Heart left ventricle (tissue), 16 donors: ENCODE measurements around the gene ALCAM. TPM values are rescaled to one million over a fixed set of nuclear protein-coding genes. Genes with fewer than 3 reads are reported as not detected.

Experiments
- ATAC-seq, 4 donors: fragments of 200-7000 bp; cut with Tn5 transposase; one replicate each; pipeline ENCODE4 v1.9.1; 2020 to 2022; ENCODE audit warnings: moderate library complexity in 4 of 4, mild to moderate bottlenecking in 3 of 4, moderate number of reproducible peaks in 1 of 4
- DNase-seq, 5 donors: peaks; one replicate each; pipeline ENCODE4 v3.0.0-alpha.2; 2020
- H3K27ac ChIP-seq, 12 donors: fragments of 200-600 bp; sonication (generic) in 4 of 12; one replicate each; pipeline versions ENCODE4 v1.5.0 to v1.8.0; 2016 to 2022; ENCODE audit warnings: mild to moderate bottlenecking in 2 of 12
- H3K27me3 ChIP-seq, 9 donors: fragments of 200-600 bp; sonication (generic) in 2 of 9; one replicate each; pipeline versions ENCODE4 v1.5.1 to v1.8.0; 2016 to 2022; ENCODE audit warnings: mild to moderate bottlenecking in 3 of 9
- H3K36me3 ChIP-seq, 9 donors: fragments of 200-600 bp; sonication (generic) in 2 of 9; one replicate each; pipeline versions ENCODE4 v1.5.0 to v1.8.0; 2018 to 2022; ENCODE audit warnings: mild to moderate bottlenecking in 2 of 9
- H3K4me1 ChIP-seq, 12 donors: fragments of 200-600 bp; sonication (generic) in 4 of 12; one replicate each; pipeline versions ENCODE4 v1.5.0 to v1.8.0; 2016 to 2022; ENCODE audit warnings: mild to moderate bottlenecking in 3 of 12
- H3K4me3 ChIP-seq, 12 donors: fragments of 200-600 bp; sonication (generic) in 4 of 12; one replicate each; pipeline versions ENCODE4 v1.5.0 to v1.8.0; 2017 to 2022; ENCODE audit warnings: mild to moderate bottlenecking in 9 of 12, moderate library complexity in 4 of 12
- H3K9me3 ChIP-seq, 12 donors: fragments of 200-600 bp; sonication (generic) in 4 of 12; one replicate each; pipeline versions ENCODE4 v1.5.0 to v1.8.0; 2016 to 2022; ENCODE audit warnings: mild to moderate bottlenecking in 1 of 12
- POLR2A ChIP-seq, 2 donors: fragments of 450-650 bp; IDR thresholded peaks; one replicate each; pipeline ENCODE4 v1.6.1; 2017; ENCODE audit warnings: antibody characterized with exemption in 2 of 2, mild to moderate bottlenecking in 2 of 2, moderate library complexity in 2 of 2
- WGBS, 4 donors: extraction: QIAGEN DNeasy Blood & Tissue Kit in 2 of 4; methylation state at CpG; one replicate each; pipeline versions ENCODE4 v1.1.5 to v1.1.7; 2013 to 2018; 5-methylcytosine and 5-hydroxymethylcytosine counted together
- intact Hi-C, 10 donors: fragments of 100-400 bp; cut with DNase I; formaldehyde crosslinking; loops; one replicate each; pipeline versions ENCODE4 v1.11.1 to v1.14.2; 2022
- polyA plus RNA-seq, 2 donors: library from polyadenylated mRNA; stranded (reverse); fragments of 200-250 nt; gene quantifications; one replicate each; pipeline ENCODE4 v1.2.3, GENCODE V29; 2013
- total RNA-seq, 9 donors: library from RNA; depleted of rRNA in 2 of 9; stranded (reverse); fragments of >200 nt in 2 of 9; fragmentation: NEBNext Ultra II Directional in 3 of 9; extraction: Animal tissue kit (Norgen Biotek cat#: 25700) in 3 of 9; gene quantifications; one replicate each; pipeline versions ENCODE4 v1.1.0 to v1.2.4, GENCODE V29; 2016 to 2023
- TF ChIP-seq, protein P1 (sequence below), 12 donors: fragments of 200-600 bp; sonication (generic) in 4 of 12; IDR thresholded peaks; one replicate each; pipeline versions ENCODE4 v1.5.0 to v1.8.0; 2018 to 2022; ENCODE audit warnings: antibody characterized with exemption in 12 of 12, mild to moderate bottlenecking in 5 of 12
- donor health status: ischemic (EF 13 %, LVEDD 7.1; RV severe dilation, severe dysfunction).
- donor health status: healthy with polysubstance abuse.
- donor health status: DM: no; HTN: yes; CAD: no.
- donor health status: DM: no; HTN: no; CAD: no.
- donor health status: ischemic (EF 25% LVEDD 6.9; RV normal size, moderate dysfunction).
- donor health status: ischemic (EF 25% LVEDD 5.7; RV mildly dilated, moderate dysfunction).
- donor health status: healthy.
- donor health status: DM: yes; HTN: yes; CAD: no.
- donor health status: ischemic (EF 35%, LVEDD 5.7; RV mildly dilated, moderate dysfunction).
- donor health status: nonischemic (EF 11% LVEDD 7.7; RV severe dilation, severe dysfunction).
- donor health status: DM: yes; HTN: yes; CAD: no.
- donor health status: PGD.
- donor health status: ischemic (EF 29% LVEDD 5.4; RV normal size, mild dysfunction).
- donor health status: nonischemic (EF 23%, LVEDD 6.1; RV moderate dilation, normal function).

ALCAM gene
- total and polyA plus RNA-seq, 11 donors = 0.91 to 19.9 (median 5.5) TPM

- ATAC-seq = no peak
- Histone ChIP-seq H3K27ac (no peak overlapping the region), H3K4me3 (no peak overlapping the region), H3K4me1 (peaks cover 0 to 15% (median 0%) of the 10 kb centered on the region in 12 donors), H3K36me3 (no peaks in the 10 kb centered on the region), H3K9me3 (no peaks in the 10 kb centered on the region), H3K27me3 (peaks cover 0 to 4% (median 0%) of the 10 kb centered on the region in 9 donors)
- intact Hi-C loops = loop anchor here in 6 of 10 donors (10.0 kb wide), 2 partner anchors 735 to 1085 kb away; no protein-coding TSS in a partner anchor
- 75 to 89% (median 86%) methylated on average over 2 of the region's 2 CpGs for WGBS, 4 donors
- TF ChIP-seq POLR2A (IDR thresholded peaks at IDR 0.05) = no peak
- TF ChIP-seq, protein P1, sequence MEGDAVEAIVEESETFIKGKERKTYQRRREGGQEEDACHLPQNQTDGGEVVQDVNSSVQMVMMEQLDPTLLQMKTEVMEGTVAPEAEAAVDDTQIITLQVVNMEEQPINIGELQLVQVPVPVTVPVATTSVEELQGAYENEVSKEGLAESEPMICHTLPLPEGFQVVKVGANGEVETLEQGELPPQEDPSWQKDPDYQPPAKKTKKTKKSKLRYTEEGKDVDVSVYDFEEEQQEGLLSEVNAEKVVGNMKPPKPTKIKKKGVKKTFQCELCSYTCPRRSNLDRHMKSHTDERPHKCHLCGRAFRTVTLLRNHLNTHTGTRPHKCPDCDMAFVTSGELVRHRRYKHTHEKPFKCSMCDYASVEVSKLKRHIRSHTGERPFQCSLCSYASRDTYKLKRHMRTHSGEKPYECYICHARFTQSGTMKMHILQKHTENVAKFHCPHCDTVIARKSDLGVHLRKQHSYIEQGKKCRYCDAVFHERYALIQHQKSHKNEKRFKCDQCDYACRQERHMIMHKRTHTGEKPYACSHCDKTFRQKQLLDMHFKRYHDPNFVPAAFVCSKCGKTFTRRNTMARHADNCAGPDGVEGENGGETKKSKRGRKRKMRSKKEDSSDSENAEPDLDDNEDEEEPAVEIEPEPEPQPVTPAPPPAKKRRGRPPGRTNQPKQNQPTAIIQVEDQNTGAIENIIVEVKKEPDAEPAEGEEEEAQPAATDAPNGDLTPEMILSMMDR (IDR thresholded peaks at IDR 0.05) = no peak
- DNase-seq = no peak
Measured at GRCh38 chr3:105360003-105360402, 6.7 kb upstream of the ALCAM start.

- TF ChIP-seq, protein P1 (IDR thresholded peaks at IDR 0.05) = no peak
- no peak for TF ChIP-seq POLR2A (IDR thresholded peaks at IDR 0.05)
- no peak overlapping the region for H3K4me3 ChIP-seq
- no peaks in the 10 kb centered on the region for H3K27me3 ChIP-seq
- no peak for DNase-seq
- peaks cover 0 to 19% (median 5%) of the 10 kb centered on the region in 12 donors for H3K4me1 ChIP-seq
- ATAC-seq = no peak
- 69 to 75% (median 74%) methylated on average over 1 of the region's 1 CpG for WGBS, 4 donors
- H3K36me3 ChIP-seq = no peaks in the 10 kb centered on the region
- no peak overlapping the region for H3K27ac ChIP-seq
- intact Hi-C loops = loop anchor here in 6 of 10 donors (10.0 kb wide), 2 partner anchors 737 to 1087 kb away; no protein-coding TSS in a partner anchor
- no peaks in the 10 kb centered on the region for H3K9me3 ChIP-seq
Measured at GRCh38 chr3:105362021-105362665, 4.6 kb upstream of the ALCAM start.

DNA sequence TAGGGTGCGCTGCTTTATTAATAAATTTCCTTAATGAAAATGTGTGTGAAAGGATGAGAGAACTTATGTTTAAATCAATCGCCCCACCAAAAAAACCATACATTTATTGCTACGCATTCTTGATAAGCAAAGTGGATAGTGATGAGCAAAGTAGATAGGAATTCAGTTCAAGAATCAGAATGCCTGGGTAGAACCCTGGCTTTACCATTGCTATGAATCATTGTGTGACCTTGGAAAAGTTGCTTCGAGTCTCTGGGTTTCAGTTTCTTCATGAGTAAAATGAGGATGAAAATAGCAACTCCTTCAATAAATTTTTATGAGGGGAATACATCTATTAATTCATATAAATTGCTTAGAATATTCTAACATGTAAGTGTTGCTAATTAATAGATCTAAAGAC lies 2.6 kb upstream of the ALCAM start:
- no peak for DNase-seq
- Histone ChIP-seq H3K27ac (no peak overlapping the region), H3K4me1 (peaks cover 0 to 34% (median 20%) of the 10 kb centered on the region in 12 donors), H3K27me3 (no peaks in the 10 kb centered on the region), H3K4me3 (no peak overlapping the region), H3K36me3 (no peaks in the 10 kb centered on the region), H3K9me3 (no peaks in the 10 kb centered on the region)
- intact Hi-C loops = loop anchor here in 6 of 10 donors (10.0 kb wide), 2 partner anchors 739 to 1089 kb away; no protein-coding TSS in a partner anchor
- ATAC-seq = no peak
- no peak for TF ChIP-seq POLR2A (IDR thresholded peaks at IDR 0.05)
- TF ChIP-seq, protein P1 (IDR thresholded peaks at IDR 0.05) = no peak
- WGBS, 4 donors = 88 to 94% (median 92%) methylated on average over 4 of the region's 4 CpGs

GRCh38 chr3:105365081-105365390 lies 1.7 kb upstream of the ALCAM start:
- no peaks in the 10 kb centered on the region for H3K9me3 ChIP-seq
- 56 to 72% (median 65%) methylated on average over 5 of the region's 5 CpGs for WGBS, 4 donors
- H3K4me1 ChIP-seq = peaks cover 0 to 41% (median 21%) of the 10 kb centered on the region in 12 donors
- TF ChIP-seq, protein P1 (IDR thresholded peaks at IDR 0.05) = no peak
- no peak for TF ChIP-seq POLR2A (IDR thresholded peaks at IDR 0.05)
- no peaks in the 10 kb centered on the region for H3K27me3 ChIP-seq
- no peak overlapping the region for H3K27ac ChIP-seq
- no peak overlapping the region for H3K4me3 ChIP-seq
- DNase-seq (no peak), ATAC-seq (no peak)
- H3K36me3 ChIP-seq = no peaks in the 10 kb centered on the region
- intact Hi-C loops = loop anchor here in 7 of 10 donors (5.0 to 10.0 kb wide), 4 partner anchors 738 to 1093 kb away; no protein-coding TSS in a partner anchor
